Suprapubic skin (tissue), 3 donors: ENCODE data around the gene WDR74.

Experiments used
- CTCF ChIP-seq, 2 donors: fragments of 200-600 bp in 1 of 2; fragments of 450-650 bp in 1 of 2; sonication (generic) in 1 of 2; IDR thresholded peaks; one replicate each; pipeline ENCODE4 v1.5.1; 2016 to 2019; ENCODE audit warnings: antibody characterized with exemption in 2 of 2, mild to moderate bottlenecking in 1 of 2, moderate library complexity in 1 of 2
- POLR2A ChIP-seq, 2 donors: fragments of 450-650 bp; IDR thresholded peaks; one replicate each; pipeline ENCODE4 v1.6.1; 2017; ENCODE audit warnings: antibody characterized with exemption in 2 of 2, mild to moderate bottlenecking in 2 of 2, moderate library complexity in 2 of 2

- no peak for TF ChIP-seq CTCF (IDR thresholded peaks at IDR 0.05)
- TF ChIP-seq POLR2A (IDR thresholded peaks at IDR 0.05), result no peak
Measured at GRCh38 chr11:62847767-62848314, 8.5 kb upstream of the WDR74 start.
